Measurements from ENCODE around the gene SEL1L3.

GRCh38 chr4:25805255-25805860 is 57.4 kb downstream of the SEL1L3 start:
- TF ChIP-seq CTCF (conservative IDR thresholded peaks at IDR 0.05 in 1 of 2, IDR thresholded peaks at IDR 0.05 in 1 of 2; ENCODE audit: low read depth in 1 of 2, low read length in 2 of 2) (no peak), EZH2 (IDR thresholded peaks at IDR 0.05; ENCODE audit: low read length, missing control alignments) (no peak)
